ENCODE data around the gene PHEX.

Gene PHEX

GRCh38 chrX:22159071-22159470 lies 126.9 kb downstream of the PHEX start:
- DNase-seq, result no peak

GRCh38 chrX:22163326-22163725 lies 131.2 kb downstream of the PHEX start:
- DNase-seq, result no peak

GRCh38 chrX:22164770-22165388 lies 132.8 kb downstream of the PHEX start:
- DNase-seq, result no peak

- no peak for DNase-seq
Measured at GRCh38 chrX:22165732-22166457, 133.8 kb downstream of the PHEX start.

GRCh38 chrX:22171287-22172060 lies 139.3 kb downstream of the PHEX start:
- no peak for DNase-seq

GRCh38 chrX:22173966-22174365 lies 141.8 kb downstream of the PHEX start:
- DNase-seq, result no peak

- DNase-seq, result no peak
Measured at GRCh38 chrX:22177950-22178515, 145.9 kb downstream of the PHEX start.

GRCh38 chrX:22184096-22184495 lies 152.0 kb downstream of the PHEX start:
- DNase-seq, result no peak

- DNase-seq, result no peak
Measured at GRCh38 chrX:22186165-22186564, 154.0 kb downstream of the PHEX start.

GRCh38 chrX:22192419-22193060 lies 160.4 kb downstream of the PHEX start:
- peak; percentile 79 for DNase-seq

GRCh38 chrX:22193851-22194659 lies 161.9 kb downstream of the PHEX start:
- DNase-seq, result no peak

GRCh38 chrX:22194660-22194945 lies 162.5 kb downstream of the PHEX start:
- DNase-seq, result no peak

- no peak for DNase-seq
Measured at GRCh38 chrX:22196149-22196548, 164.0 kb downstream of the PHEX start.

- DNase-seq, result no peak
Measured at GRCh38 chrX:22202251-22202650, 170.1 kb downstream of the PHEX start.

- DNase-seq, result no peak
Measured at GRCh38 chrX:22203186-22203585, 171.1 kb downstream of the PHEX start.

- no peak for DNase-seq
Measured at GRCh38 chrX:22206781-22207180, 174.7 kb downstream of the PHEX start.

- no peak for DNase-seq
Measured at GRCh38 chrX:22220941-22221340, 188.8 kb downstream of the PHEX start.

- no peak for DNase-seq
Measured at GRCh38 chrX:22234380-22234779, 202.3 kb downstream of the PHEX start.

- no peak for DNase-seq
Measured at GRCh38 chrX:22237479-22237878, 205.4 kb downstream of the PHEX start.

GRCh38 chrX:22246620-22247019 lies 214.5 kb downstream of the PHEX start:
- DNase-seq, result no peak

- DNase-seq, result no peak
Measured at GRCh38 chrX:22247169-22247568, 215.0 kb downstream of the PHEX start.

- no peak for DNase-seq
Measured at GRCh38 chrX:22248401-22248800, 216.3 kb downstream of the PHEX start.

GRCh38 chrX:22249371-22249770 lies 217.2 kb downstream of the PHEX start:
- no peak for DNase-seq

All from activated effector memory CD4-positive, alpha-beta T cell treated with anti-CD3 and anti-CD28 coated beads, Interleukin-2, amount 50 U/mL, for 16 hours (primary cell).